NCI-H226 (cell line): Measurements from ENCODE around the gene SCYGR7.

ENCODE experiments used
- DNase-seq: peaks from one replicate; pipeline ENCODE4 v3.0.0-alpha.2; 2015

SCYGR7 gene

DNA sequence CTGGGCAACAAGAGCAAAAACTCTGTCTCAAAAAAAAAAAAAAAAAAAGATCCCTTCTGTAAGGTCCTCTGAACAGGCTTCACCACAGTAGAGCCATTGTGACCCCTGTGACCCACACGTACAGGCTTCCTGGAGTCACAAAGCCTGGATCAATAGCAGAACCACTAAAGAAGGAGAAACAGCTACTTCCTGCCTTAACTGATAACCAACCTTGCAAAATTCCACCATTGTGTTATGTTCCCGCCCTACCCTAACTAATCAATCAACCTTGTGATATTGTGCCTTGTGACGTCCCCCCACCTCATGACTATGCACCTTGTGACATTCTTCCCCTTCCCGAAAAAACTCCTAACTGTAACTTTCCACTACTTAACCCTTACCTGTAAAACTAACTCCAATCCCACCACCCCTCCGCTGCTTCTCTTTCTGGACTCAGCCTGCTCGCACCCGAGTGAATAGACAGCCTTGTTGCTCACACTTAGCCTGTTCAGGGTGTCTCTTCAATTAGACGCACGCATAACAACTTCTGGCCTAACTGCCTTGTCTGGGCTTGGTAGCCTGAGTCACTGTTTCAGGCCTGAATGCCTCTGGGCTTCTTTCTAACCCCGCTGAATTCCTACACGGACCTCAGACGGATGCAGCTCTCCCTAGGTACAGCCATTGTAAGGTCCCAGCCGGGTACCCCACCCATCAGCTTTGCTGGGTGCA, 31.4 kb downstream of the SCYGR7 start:
- DNase-seq: no peak

DNA sequence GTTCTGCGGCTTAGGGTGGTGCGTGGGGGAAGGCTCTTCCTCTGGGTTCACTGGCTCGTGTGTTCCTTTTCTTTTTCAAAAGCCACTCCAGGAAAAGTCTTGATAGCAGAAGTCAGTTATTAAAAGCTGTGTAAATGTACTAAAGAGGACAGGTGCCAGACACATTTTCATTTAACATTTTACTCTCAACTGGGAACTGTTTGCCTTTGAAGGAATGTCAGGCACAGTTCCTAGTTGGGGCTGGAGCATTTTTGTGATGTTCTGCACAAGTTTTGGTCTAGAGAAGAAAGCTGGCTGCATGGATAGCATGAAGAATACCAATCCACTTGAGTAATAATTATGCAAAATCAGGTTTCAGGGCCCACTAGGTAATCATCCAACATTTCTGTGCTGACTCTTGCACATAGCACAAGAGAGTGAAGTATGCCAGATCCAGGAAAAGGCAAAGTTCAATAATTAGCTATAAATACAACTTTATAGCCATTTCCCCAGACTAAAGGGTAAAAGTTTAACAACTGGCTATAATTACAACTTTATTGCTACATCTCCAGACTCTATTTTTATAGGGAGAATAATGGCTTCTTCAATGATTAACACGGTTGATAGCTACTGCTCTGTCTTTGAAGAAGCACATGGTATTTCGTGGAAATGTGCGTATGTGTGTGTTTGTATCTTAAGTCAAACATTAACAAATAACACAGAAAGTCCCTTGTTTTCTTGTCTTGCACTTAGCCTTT, 33.8 kb downstream of the SCYGR7 start:
- no peak for DNase-seq

DNA sequence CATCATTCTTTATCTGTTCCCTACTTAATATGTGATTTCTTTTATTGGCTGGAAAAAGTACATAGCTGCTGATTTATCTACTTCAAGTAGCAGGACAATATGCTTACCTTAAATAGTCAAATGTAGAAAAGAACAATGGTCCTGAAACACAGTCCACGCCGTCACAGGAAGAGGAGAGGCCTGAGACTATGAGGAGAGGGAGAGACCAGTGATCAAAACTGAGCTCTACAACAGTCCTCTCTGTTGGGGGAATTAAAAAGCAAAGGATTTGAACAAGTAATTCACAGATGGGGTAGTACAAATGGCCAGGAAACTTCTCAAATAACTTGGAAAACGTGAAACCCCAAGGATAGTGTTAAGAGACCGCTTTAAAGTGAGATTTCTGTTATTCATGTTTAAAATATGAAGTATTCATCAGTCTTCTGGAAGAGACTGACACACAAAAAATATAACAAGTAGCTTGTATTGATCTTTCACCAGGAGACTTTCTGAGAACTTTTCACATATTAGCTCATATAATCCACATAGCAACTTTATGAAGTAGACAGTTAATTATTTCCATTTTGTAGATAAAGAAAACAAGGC, 37.7 kb downstream of the SCYGR7 start:
- no peak for DNase-seq

DNA sequence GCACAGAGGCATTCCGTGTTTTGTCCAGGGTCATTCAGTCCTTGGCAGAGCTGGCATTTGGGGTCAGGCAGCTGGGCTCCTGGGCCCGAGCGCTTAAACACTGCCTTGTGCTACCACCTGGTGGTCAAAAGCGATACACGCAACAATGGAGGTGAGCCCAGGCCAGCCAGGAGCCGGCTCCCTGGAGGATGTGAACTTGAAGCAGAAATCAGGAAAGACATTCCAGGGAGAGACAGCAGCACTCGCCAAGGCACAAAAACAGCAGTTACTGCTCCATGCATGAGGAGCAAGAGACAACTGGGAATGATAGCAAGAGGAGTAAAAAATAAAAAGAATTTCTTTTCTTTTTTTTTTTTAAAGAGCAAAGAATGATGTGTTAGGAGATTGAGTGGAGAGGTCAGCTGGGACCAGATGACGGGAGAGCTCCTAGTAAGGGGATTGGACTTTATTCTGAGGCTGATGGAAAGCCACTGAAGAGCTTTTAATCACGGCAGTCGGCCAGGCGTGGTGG, 38.3 kb downstream of the SCYGR7 start:
- DNase-seq: peak; percentile 62

DNA sequence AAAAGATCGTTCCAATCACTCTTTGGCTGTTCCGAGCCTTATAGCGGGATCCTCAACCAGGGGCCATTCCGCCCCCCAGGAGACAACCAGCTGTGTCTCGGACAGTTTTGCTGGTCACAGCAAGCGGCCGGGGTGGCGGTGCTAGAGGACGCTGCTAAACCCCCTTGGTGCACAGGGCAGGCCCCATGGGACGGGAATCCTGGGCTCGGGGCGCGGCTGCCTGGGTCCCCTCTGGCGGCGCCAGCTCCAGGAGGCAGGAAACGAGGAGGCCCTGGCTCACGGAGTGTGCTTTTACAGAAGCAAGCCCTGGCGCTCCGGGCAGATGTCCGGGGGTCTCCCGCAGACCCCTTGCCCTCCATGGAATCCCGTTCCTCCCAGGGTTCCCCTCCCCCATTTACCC, 39.7 kb downstream of the SCYGR7 start:
- DNase-seq: no peak

DNA sequence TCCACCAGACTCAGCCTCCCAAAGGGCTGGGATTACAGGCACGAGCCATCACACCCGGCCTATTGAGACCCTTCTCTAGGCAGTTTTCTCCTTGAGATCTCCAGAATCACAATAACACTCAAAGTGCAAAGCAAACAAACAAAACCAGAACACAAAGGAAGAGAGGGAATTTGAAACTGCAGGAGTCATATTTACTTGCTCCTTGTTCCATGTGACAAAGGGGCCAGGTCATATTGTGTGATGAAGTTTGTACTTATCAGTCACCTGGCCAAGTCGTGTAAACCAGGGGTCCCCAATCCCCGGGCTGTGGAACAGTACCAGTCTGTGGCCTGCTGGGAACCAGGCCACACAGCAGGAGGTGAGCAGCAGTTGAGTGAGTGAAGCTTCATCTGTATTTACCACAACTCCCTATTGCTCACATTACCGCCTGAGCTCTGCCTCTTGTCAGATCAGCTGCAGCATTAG, 44.1 kb downstream of the SCYGR7 start:
- DNase-seq: no peak

DNA sequence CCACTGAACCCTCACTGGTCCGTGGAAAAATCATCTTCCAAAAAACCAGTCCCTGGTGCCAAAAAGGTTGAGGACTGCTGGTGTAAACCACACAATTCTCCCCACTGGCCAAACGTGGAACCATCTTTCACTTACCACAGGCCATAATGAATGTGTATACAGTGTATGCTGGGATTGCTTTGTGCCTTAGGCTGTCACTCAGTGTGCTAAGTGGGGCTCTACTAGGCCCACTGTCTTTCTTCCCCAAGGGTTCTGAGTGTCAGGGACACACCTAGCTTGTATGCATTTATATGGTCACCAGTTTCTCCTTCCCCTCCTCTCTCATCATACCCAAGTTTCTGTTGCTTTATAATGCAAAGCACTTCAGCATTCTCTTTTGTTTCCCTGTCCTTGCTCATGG, 44.8 kb downstream of the SCYGR7 start:
- DNase-seq: no peak

DNA sequence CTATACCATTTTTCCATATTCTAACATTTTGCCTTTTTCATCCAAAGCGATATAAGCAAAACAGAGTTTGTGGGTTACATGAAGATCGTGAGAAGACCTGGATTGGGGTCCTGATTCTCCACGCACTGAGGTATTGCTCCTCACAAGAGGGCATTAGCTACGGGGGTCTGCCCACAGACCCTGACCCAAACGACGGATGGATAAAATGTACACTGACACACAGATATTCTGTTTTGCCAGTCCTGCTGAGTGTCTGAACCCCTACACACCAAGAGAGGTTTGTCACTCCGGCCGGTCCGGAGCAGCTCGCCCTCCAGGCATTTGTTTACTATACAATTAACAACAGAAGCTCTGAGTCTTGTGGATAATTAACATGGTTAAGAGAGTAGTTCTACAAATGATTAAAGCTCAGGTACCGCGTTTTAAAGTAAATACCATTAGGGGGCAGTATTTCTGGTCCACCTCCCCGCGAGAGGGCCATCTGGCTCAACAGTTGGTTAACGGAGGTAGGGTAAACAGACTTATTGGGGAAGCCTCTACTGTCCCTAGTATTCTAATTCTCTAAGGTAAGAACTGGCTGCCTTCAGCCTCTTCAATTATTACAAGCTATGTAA, 46.0 kb downstream of the SCYGR7 start:
- DNase-seq: no peak

DNA sequence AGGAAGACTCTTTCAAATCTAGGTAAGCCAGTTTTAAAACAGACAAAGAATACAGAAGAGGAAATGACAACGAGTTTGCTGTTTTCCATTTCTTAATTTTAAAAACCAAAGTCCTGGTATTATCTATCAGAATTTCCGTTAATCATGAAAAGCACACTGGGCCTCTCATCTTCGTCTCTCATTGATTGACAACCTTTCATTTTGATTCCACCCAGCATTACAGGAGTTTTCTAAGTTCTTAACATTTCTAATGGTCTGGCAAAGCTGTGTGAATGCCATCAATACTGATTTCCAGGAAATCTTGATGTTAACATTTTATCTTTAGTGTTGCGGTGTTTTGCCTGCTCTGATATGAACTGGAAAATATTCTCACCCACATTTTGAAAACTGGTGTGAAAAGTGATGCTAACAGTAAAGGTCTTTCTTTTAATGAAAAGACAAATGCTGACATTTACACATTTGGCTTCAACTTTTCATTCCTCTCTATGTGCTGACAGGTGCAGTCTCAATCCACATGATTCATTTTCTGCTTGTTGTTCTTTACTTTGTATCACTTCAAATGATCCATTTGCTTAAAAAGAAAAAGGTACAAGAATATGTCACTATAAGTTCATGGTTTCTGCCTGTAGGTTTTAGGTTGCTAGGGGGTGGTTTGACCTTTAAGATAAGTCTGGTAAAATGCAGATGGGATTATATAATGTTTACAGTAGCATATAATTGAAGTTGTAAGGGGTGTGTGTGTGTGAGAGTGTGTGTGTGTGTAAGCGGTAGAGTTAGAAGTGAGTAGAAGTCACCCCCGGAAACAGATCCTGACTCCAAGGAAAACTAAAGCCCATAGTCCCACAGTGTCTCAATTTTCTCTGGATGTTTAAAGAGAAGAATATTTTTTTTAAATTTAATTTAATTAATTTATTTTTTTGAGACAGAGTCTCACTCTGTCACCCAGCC, 47.0 kb downstream of the SCYGR7 start:
- no peak for DNase-seq
